A549 (cell line): ENCODE measurements around the gene DNAJC2. TPM values are rescaled to one million over a fixed set of nuclear protein-coding genes. Genes with fewer than 3 reads are reported as not detected.

Experiments
- ATAC-seq, 2 experiments: fragments of 200-7000 bp in 1 of 2; fragments of >200 bp in 1 of 2; cut with Nextera tagmentation in 1 of 2; cut with Tn5 transposase in 1 of 2; 3 replicates each; pipeline versions ENCODE4 v1.8.0 to v1.9.1; 2018 to 2020; ENCODE audit warnings: mild to moderate bottlenecking in 1 of 2, moderate library complexity in 1 of 2
- CTCF ChIA-PET: fragments of 300-600 bp; sonication (Branson Sonifier 250); formaldehyde crosslinking; extraction: SDS; loops from one replicate; lab custom pipeline; 2021; ENCODE audit warnings: antibody characterized with exemption, inconsistent platforms; lab: Yijun Ruan, JAX
- POLR2A ChIA-PET: fragments of 350-600 bp; formaldehyde crosslinking; extraction: SDS; loops from one replicate; lab custom pipeline; 2021; ENCODE audit warnings: antibody characterized with exemption, inconsistent platforms; lab: Yijun Ruan, JAX
- DNase-seq, 2 experiments: peaks; one replicate each; pipeline versions ENCODE4 v3.0.0 to v3.0.0-alpha.2; 2011 to 2016; ENCODE audit warnings: low read depth in 1 of 2, low spot score in 1 of 2
- FAIRE-seq: peaks from 2 replicates; lab custom pipeline; 2011; peaks lifted over from hg19 to GRCh38; lab: Jason Lieb, UNC
- H3K27ac ChIP-seq, 2 experiments: fragments of >200 bp; sonication (Bioruptor Twin); formaldehyde crosslinking; 3 replicates each; pipeline ENCODE4 v1.5.1; 2016 to 2017
- H3K4me1 ChIP-seq: fragments of >200 bp; sonication (Bioruptor Twin); formaldehyde crosslinking; 3 replicates; pipeline ENCODE4 v1.6.1; 2016
- H3K4me2 ChIP-seq: fragments of >200 bp; sonication (Bioruptor Twin); formaldehyde crosslinking; 3 replicates; pipeline ENCODE4 v1.6.1; 2016
- H3K4me3 ChIP-seq: fragments of >200 bp; sonication (Bioruptor Twin); formaldehyde crosslinking; 3 replicates; pipeline ENCODE4 v1.5.1; 2016
- H3K9me3 ChIP-seq: fragments of >200 bp; sonication (Bioruptor Twin); formaldehyde crosslinking; 3 replicates; pipeline ENCODE4 v1.6.1; 2016
- BHLHE40 ChIP-seq: IDR thresholded peaks from 2 replicates; pipeline ENCODE4 v1.6.1; 2012; ENCODE audit warnings: low read depth, low read length, inconsistent platforms
- CEBPB ChIP-seq, 2 experiments: fragments of >200 bp in 1 of 2; sonication (Bioruptor Twin) in 1 of 2; formaldehyde crosslinking in 1 of 2; IDR thresholded peaks; 2 replicates each; pipeline ENCODE4 v1.6.1; 2012 to 2016
- CHD2 ChIP-seq: fragments of 150-350 bp; IDR thresholded peaks from 2 replicates; pipeline ENCODE4 v1.6.1; 2014; ENCODE audit warnings: low read length; ENCODE audit not compliant: partially characterized antibody
- CHD4 ChIP-seq: fragments of 200-600 bp; sonication (generic); IDR thresholded peaks from 2 replicates; pipeline ENCODE4 v1.6.1; 2016; ENCODE audit warnings: antibody characterized with exemption, mild to moderate bottlenecking, borderline replicate concordance
- EHMT2 ChIP-seq: fragments of 200-600 bp; sonication (generic); IDR thresholded peaks from 2 replicates; pipeline ENCODE4 v1.6.1; 2016; ENCODE audit warnings: antibody characterized with exemption, low read depth, mild to moderate bottlenecking, moderate library complexity
- EP300 ChIP-seq, 2 experiments: fragments of >200 bp; sonication (Bioruptor Twin); formaldehyde crosslinking; IDR thresholded peaks; 2 replicates in 1 of 2; 3 replicates in 1 of 2; pipeline ENCODE4 v1.6.1; 2016 to 2017
- ESRRA ChIP-seq: fragments of 150-350 bp; IDR thresholded peaks from 2 replicates; pipeline ENCODE4 v1.6.1; 2014; ENCODE audit warnings: mild to moderate bottlenecking, low read length, borderline replicate concordance
- FOSB ChIP-seq: fragments of 250-450 bp; sonication (Bioruptor Pico); IDR thresholded peaks from 2 replicates; pipeline ENCODE4 v1.5.0; 2020; ENCODE audit warnings: mild to moderate bottlenecking, moderate library complexity
- FOSL2 ChIP-seq, 2 experiments: fragments of 450-650 bp in 1 of 2; fragments of >200 bp in 1 of 2; sonication (Bioruptor Twin) in 1 of 2; formaldehyde crosslinking; IDR thresholded peaks; 2 replicates each; pipeline versions ENCODE4 v1.5.0 to v1.6.1; 2016 to 2020; ENCODE audit warnings: mild to moderate bottlenecking in 1 of 2, moderate library complexity in 1 of 2
- HDAC2 ChIP-seq: fragments of 200-600 bp; sonication (generic); IDR thresholded peaks from 2 replicates; pipeline ENCODE4 v1.6.1; 2016
- HOXA7 ChIP-seq: fragments of 250-450 bp; sonication (Bioruptor Pico); IDR thresholded peaks from 2 replicates; pipeline ENCODE4 v1.5.0; 2020; ENCODE audit warnings: mild to moderate bottlenecking, moderate library complexity
- JUN ChIP-seq, 2 experiments: fragments of >200 bp; sonication (Bioruptor Twin); formaldehyde crosslinking; IDR thresholded peaks; 2 replicates in 1 of 2; 3 replicates in 1 of 2; pipeline ENCODE4 v1.6.1; 2016 to 2017
- KDM1A ChIP-seq: fragments of 200-600 bp; sonication (generic); IDR thresholded peaks from 2 replicates; pipeline ENCODE4 v1.6.1; 2016; ENCODE audit warnings: low read depth, mild to moderate bottlenecking
- KDM5A ChIP-seq: fragments of 200-600 bp; sonication (generic); IDR thresholded peaks from 2 replicates; pipeline ENCODE4 v1.6.1; 2016; ENCODE audit warnings: antibody characterized with exemption, mild to moderate bottlenecking
- MAFK ChIP-seq: fragments of 450-650 bp; IDR thresholded peaks from 2 replicates; pipeline ENCODE4 v1.6.1; 2014; ENCODE audit not compliant: partially characterized antibody
- MAZ ChIP-seq: fragments of 150-350 bp; IDR thresholded peaks from 2 replicates; pipeline ENCODE4 v1.6.1; 2014; ENCODE audit warnings: antibody characterized with exemption, low read depth, low read length, borderline replicate concordance
- MYC ChIP-seq: IDR thresholded peaks from 2 replicates; pipeline ENCODE4 v1.6.1; 2012; ENCODE audit warnings: mild to moderate bottlenecking, inconsistent platforms, low read length, improper control_type of control experiment, borderline replicate concordance
- NFE2L2 ChIP-seq: fragments of 150-350 bp; conservative IDR thresholded peaks from 2 replicates; pipeline ENCODE4 v1.6.1; 2014; ENCODE audit warnings: low read length
- NR3C1 ChIP-seq: fragments of >200 bp; sonication (Bioruptor Twin); formaldehyde crosslinking; IDR thresholded peaks from 3 replicates; pipeline ENCODE4 v1.6.1; 2017
- PHF8 ChIP-seq: fragments of 200-600 bp; sonication (generic); IDR thresholded peaks from 2 replicates; pipeline ENCODE4 v1.6.1; 2016; ENCODE audit warnings: low read depth, mild to moderate bottlenecking, antibody characterized with exemption, moderate library complexity, borderline replicate concordance
- RCOR1 ChIP-seq: fragments of 150-350 bp; IDR thresholded peaks from 2 replicates; pipeline ENCODE4 v1.6.1; 2014; ENCODE audit warnings: antibody characterized with exemption, low read length, low read depth
- SMC3 ChIP-seq: fragments of >200 bp; sonication (Bioruptor Twin); formaldehyde crosslinking; IDR thresholded peaks from 3 replicates; pipeline ENCODE4 v1.6.1; 2018; ENCODE audit warnings: inconsistent platforms
- SREBF2 ChIP-seq: fragments of 450-650 bp; IDR thresholded peaks from 2 replicates; pipeline ENCODE4 v1.6.1; 2014; ENCODE audit warnings: mild to moderate bottlenecking, moderate library complexity
- TFCP2L1 ChIP-seq: fragments of 250-450 bp; sonication (Bioruptor Pico); IDR thresholded peaks from 2 replicates; pipeline ENCODE4 v1.5.0; 2021; ENCODE audit warnings: mild to moderate bottlenecking
- TP53 ChIP-seq: fragments of 250-450 bp; sonication (Bioruptor Pico); IDR thresholded peaks from 2 replicates; pipeline ENCODE4 v1.5.0; 2021; ENCODE audit warnings: mild to moderate bottlenecking, moderate library complexity
- WGBS: methylation state at CpG from one replicate; pipeline ENCODE4 v1.1.6; 2017; ENCODE audit errors: missing lambda C conversion rate; 5-methylcytosine and 5-hydroxymethylcytosine counted together
- polyA plus RNA-seq, 4 experiments: library from polyadenylated mRNA; depleted of rRNA in 3 of 4; stranded (reverse); fragments of >200 nt; fragmentation: RNase III in 1 of 4; extraction: RNeasy Plus Mini Kit Qiagen cat#74134 plus additional on column Dnase treatment in 1 of 4; gene quantifications; 2 replicates in 3 of 4; 3 replicates in 1 of 4; pipeline ENCODE4 v1.2.3, GENCODE V29; 2011 to 2017
- TF ChIP-seq, protein P1 (sequence below): fragments of >200 bp; sonication (Bioruptor Twin); formaldehyde crosslinking; IDR thresholded peaks from 3 replicates; pipeline ENCODE4 v1.6.1; 2016
- TF ChIP-seq, protein P2 (sequence below): fragments of 450-650 bp; IDR thresholded peaks from 2 replicates; pipeline ENCODE4 v1.6.1; 2014; ENCODE audit warnings: antibody characterized with exemption
- TF ChIP-seq, protein P3 (sequence below): IDR thresholded peaks from 2 replicates; pipeline ENCODE4 v1.6.1; 2012

DNAJC2 gene
- polyA plus RNA-seq, 2 of the 4 experiments (the other 2 are of a cell fraction): 48.8 to 63.3 TPM

DNA sequence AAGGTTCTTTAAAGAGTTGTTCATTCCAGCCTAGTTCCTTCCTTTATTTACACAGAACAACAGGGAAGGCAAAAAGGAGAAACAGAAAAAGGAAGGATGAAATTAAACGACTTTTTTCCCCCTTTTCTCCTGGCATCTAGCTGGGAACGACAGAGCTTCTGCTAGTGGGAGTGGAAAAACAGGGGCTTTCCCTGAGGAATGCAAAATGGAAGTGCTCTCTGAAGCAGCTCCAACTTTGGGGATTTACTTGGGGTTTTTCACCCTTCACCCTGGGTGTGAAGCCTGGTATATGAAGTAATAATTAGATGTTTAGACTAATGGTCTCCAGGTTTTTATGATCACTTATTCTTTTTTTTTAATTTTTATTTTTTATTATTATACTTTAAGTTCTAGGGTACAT, 43.1 kb downstream of the DNAJC2 start:
- peaks cover 12% of the 10 kb centered on the region for H3K4me1 ChIP-seq
- WGBS: 41% methylated on average over 2 of the region's 2 CpGs
- FAIRE-seq: no peak
- H3K9me3 ChIP-seq: no peaks in the 10 kb centered on the region
- DNase-seq: no peak
- no peak overlapping the region for H3K4me3 ChIP-seq
- ChIA-PET POLR2A (no interaction called here), CTCF (interaction anchor here (1.0 to 1.1 kb wide), 2 partner anchors 9 to 10 kb away, joined by 3 to 5 read pairs; no protein-coding TSS in a partner anchor)
- TF ChIP-seq CHD2: no peak
- no peak for TF ChIP-seq TFCP2L1
- no peak for TF ChIP-seq MAZ
- no peak for TF ChIP-seq NFE2L2
- TF ChIP-seq, protein P1, sequence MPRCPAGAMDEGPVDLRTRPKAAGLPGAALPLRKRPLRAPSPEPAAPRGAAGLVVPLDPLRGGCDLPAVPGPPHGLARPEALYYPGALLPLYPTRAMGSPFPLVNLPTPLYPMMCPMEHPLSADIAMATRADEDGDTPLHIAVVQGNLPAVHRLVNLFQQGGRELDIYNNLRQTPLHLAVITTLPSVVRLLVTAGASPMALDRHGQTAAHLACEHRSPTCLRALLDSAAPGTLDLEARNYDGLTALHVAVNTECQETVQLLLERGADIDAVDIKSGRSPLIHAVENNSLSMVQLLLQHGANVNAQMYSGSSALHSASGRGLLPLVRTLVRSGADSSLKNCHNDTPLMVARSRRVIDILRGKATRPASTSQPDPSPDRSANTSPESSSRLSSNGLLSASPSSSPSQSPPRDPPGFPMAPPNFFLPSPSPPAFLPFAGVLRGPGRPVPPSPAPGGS: no peak
- no peak for TF ChIP-seq NR3C1
- no peak for TF ChIP-seq KDM1A
- TF ChIP-seq FOSL2 (IDR thresholded peaks at IDR 0.05): no peak
- TF ChIP-seq FOSL2 (CRISPR knock-in tag; IDR thresholded peaks at IDR 0.05): no peak
- TF ChIP-seq RCOR1: no peak
- no peak for TF ChIP-seq FOSB (CRISPR knock-in tag)
- no peak for TF ChIP-seq HDAC2
- no peak for TF ChIP-seq TP53 (CRISPR knock-in tag)
- TF ChIP-seq KDM5A: no peak
- TF ChIP-seq HOXA7 (CRISPR knock-in tag): no peak
- no peak for TF ChIP-seq SREBF2
- no peak for TF ChIP-seq ESRRA
- TF ChIP-seq MAFK: no peak
- H3K4me2 ChIP-seq: no peak overlapping the region
- no peak overlapping the region for H3K27ac ChIP-seq
- ATAC-seq: no peak

DNA sequence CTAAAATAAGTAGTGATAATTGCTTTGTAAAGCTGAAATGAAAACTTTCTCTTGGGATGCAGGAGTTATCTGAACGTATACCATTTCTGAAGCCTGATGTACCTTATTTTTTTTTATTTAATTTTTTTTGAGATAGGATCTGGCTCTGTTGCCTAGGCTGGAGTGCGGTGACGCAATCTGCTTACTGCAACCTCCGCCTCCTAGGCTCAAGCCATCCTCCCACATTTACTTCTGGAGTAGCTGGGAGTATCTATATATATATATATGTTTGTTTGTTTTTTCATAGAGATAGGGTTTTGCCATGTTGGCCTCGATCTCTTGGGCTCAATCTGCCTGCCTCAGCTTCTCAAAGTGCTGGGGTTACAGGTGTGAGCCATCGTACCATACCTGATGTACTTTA, 44.9 kb downstream of the DNAJC2 start:
- ATAC-seq: no peak
- POLR2A ChIA-PET: interaction anchor here (0.5 kb wide), 1 partner anchor 194 kb away, joined by 3 read pairs; no protein-coding TSS in a partner anchor
- no peak for FAIRE-seq

DNA sequence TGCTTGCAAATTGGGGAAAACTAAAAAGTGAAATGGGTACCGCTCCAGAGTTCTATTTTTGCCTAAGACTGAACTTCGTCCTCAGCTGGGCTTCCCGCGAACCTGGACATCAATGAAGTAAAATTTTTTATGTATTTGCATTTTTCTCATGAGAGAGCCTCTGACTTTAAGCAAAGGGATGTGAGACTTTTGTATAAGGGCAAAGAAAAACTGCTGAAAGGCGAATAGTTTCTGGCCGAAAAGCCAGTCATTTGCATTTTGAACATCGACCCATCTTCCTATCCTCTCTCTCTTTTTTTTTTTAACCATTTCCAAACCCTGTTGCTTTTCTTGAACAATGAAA, 46.8 kb downstream of the DNAJC2 start:
- ATAC-seq (no peak), FAIRE-seq (no peak), DNase-seq (no peak)
- H3K4me1 ChIP-seq: peaks cover 12% of the 10 kb centered on the region
- TF ChIP-seq SMC3: no peak
- no peak for TF ChIP-seq HDAC2
- TF ChIP-seq ESRRA: no peak
- TF ChIP-seq EHMT2: no peak
- no peak for TF ChIP-seq EP300 (IDR thresholded peaks at IDR 0.05)
- no peak for TF ChIP-seq CHD4
- no peak for TF ChIP-seq NR3C1
- no peak for TF ChIP-seq PHF8
- TF ChIP-seq JUN (IDR thresholded peaks at IDR 0.05): no peak
- no peak for TF ChIP-seq BHLHE40
- no peak for TF ChIP-seq MYC
- TF ChIP-seq, protein P2, sequence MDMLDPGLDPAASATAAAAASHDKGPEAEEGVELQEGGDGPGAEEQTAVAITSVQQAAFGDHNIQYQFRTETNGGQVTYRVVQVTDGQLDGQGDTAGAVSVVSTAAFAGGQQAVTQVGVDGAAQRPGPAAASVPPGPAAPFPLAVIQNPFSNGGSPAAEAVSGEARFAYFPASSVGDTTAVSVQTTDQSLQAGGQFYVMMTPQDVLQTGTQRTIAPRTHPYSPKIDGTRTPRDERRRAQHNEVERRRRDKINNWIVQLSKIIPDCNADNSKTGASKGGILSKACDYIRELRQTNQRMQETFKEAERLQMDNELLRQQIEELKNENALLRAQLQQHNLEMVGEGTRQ: no peak
- TF ChIP-seq, all 56 proteins: peak for 0
- ChIA-PET POLR2A (interaction anchor here (1.4 kb wide), 1 partner anchor 8 kb away, joined by 3 read pairs; no protein-coding TSS in a partner anchor), CTCF (interaction anchor here (0.6 to 1.7 kb wide), 8 partner anchors 9 to 236 kb away, joined by 3 to 6 read pairs (median 4); no protein-coding TSS in a partner anchor)
- H3K9me3 ChIP-seq: no peaks in the 10 kb centered on the region
- H3K27ac ChIP-seq: peak overlapping the region; percentile 80 to 93
- peak overlapping the region; percentile 90 for H3K4me2 ChIP-seq
- under 1% methylated on average over 7 of the region's 7 CpGs for WGBS
- H3K4me3 ChIP-seq: peak overlapping the region; percentile 55

More for the DNA sequence above, 44.9 kb downstream of the DNAJC2 start:
- Histone ChIP-seq H3K4me3 (no peak overlapping the region), H3K4me2 (no peak overlapping the region), H3K9me3 (no peaks in the 10 kb centered on the region), H3K4me1 (peaks cover 12% of the 10 kb centered on the region), H3K27ac (no peak overlapping the region)
- WGBS: 94% methylated on average over 6 of the region's 6 CpGs
- TF ChIP-seq, protein P3, sequence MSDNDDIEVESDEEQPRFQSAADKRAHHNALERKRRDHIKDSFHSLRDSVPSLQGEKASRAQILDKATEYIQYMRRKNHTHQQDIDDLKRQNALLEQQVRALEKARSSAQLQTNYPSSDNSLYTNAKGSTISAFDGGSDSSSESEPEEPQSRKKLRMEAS: no peak
- TF ChIP-seq MAZ (no peak), CEBPB (IDR thresholded peaks at IDR 0.05) (peak; percentile 40 to 48; a peak in 3 of 4 replicates)
- CTCF ChIA-PET: interaction anchor here (0.9 to 1.1 kb wide), 2 partner anchors 10 to 1619 kb away, joined by 3 read pairs; no protein-coding TSS in a partner anchor
- no peak for DNase-seq
